ENCODE results near the gene MRGPRF.

The MRGPRF gene

DNA sequence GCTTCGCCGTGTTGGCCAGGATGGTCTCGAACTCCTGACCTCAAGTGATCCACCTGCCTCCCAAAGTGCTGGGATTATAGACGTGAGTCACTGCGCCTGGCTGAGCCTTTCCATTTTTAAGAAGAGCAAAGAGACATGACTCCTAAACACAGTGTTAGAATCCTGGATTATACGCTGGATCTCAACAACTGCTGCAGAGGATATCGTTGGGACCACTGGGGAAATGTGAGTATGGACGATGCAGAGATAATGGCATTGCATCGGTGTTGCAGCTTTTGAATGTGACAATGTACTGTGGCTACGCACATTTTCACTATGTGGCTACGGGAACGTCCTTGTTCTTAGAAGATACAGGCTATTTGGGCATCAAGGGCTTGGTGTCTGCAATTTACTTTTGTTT is 6.2 kb downstream of the MRGPRF start:
- no peak for TF ChIP-seq REST (IDR thresholded peaks at IDR 0.05; ENCODE audit: insufficient read depth in 1 of 2, low read depth in 2 of 2, low read length in 2 of 2)
- no peak for TF ChIP-seq FOXP2 (optimal IDR thresholded peaks at IDR 0.05; ENCODE audit: borderline replicate concordance, extremely low read depth, extremely low read length, insufficient read depth)
- TF ChIP-seq POLR2AphosphoS5 (IDR thresholded peaks at IDR 0.05; ENCODE audit: low read depth, low read length) = no peak
- no peak for TF ChIP-seq TAF1 (IDR thresholded peaks at IDR 0.05; ENCODE audit: borderline replicate concordance, insufficient read depth, low read length)
- no peak for TF ChIP-seq SIN3A (IDR thresholded peaks at IDR 0.05; ENCODE audit: borderline replicate concordance, insufficient read depth, low read length)

- TF ChIP-seq TAF1 (IDR thresholded peaks at IDR 0.05; ENCODE audit: borderline replicate concordance, insufficient read depth, low read length) = no peak
- no peak for TF ChIP-seq FOXP2 (optimal IDR thresholded peaks at IDR 0.05; ENCODE audit: borderline replicate concordance, extremely low read depth, extremely low read length, insufficient read depth)
- no peak for TF ChIP-seq SIN3A (IDR thresholded peaks at IDR 0.05; ENCODE audit: borderline replicate concordance, insufficient read depth, low read length)
- TF ChIP-seq POLR2AphosphoS5 (IDR thresholded peaks at IDR 0.05; ENCODE audit: low read depth, low read length) = no peak
- TF ChIP-seq REST (IDR thresholded peaks at IDR 0.05; ENCODE audit: insufficient read depth in 1 of 2, low read depth in 2 of 2, low read length in 2 of 2) = no peak
These were observed 7.2 kb downstream of the MRGPRF start for GRCh38 chr11:69005631-69006368.

- TF ChIP-seq POLR2AphosphoS5 (IDR thresholded peaks at IDR 0.05; ENCODE audit: low read depth, low read length) = no peak
- no peak for TF ChIP-seq REST (IDR thresholded peaks at IDR 0.05; ENCODE audit: insufficient read depth in 1 of 2, low read depth in 2 of 2, low read length in 2 of 2)
- no peak for TF ChIP-seq FOXP2 (optimal IDR thresholded peaks at IDR 0.05; ENCODE audit: borderline replicate concordance, extremely low read depth, extremely low read length, insufficient read depth)
- TF ChIP-seq TAF1 (IDR thresholded peaks at IDR 0.05; ENCODE audit: borderline replicate concordance, insufficient read depth, low read length) = no peak
- TF ChIP-seq SIN3A (IDR thresholded peaks at IDR 0.05; ENCODE audit: borderline replicate concordance, insufficient read depth, low read length) = no peak
These were observed 7.8 kb downstream of the MRGPRF start for GRCh38 chr11:69005183-69005630.

GRCh38 chr11:69004411-69005182 is 8.4 kb downstream of the MRGPRF start:
- no peak for TF ChIP-seq POLR2AphosphoS5 (IDR thresholded peaks at IDR 0.05; ENCODE audit: low read depth, low read length)
- no peak for TF ChIP-seq REST (IDR thresholded peaks at IDR 0.05; ENCODE audit: insufficient read depth in 1 of 2, low read depth in 2 of 2, low read length in 2 of 2)
- TF ChIP-seq FOXP2 (optimal IDR thresholded peaks at IDR 0.05; ENCODE audit: borderline replicate concordance, extremely low read depth, extremely low read length, insufficient read depth) = no peak
- no peak for TF ChIP-seq TAF1 (IDR thresholded peaks at IDR 0.05; ENCODE audit: borderline replicate concordance, insufficient read depth, low read length)
- no peak for TF ChIP-seq SIN3A (IDR thresholded peaks at IDR 0.05; ENCODE audit: borderline replicate concordance, insufficient read depth, low read length)

Data from PFSK-1 (cell line).